GM23248 (cell line): ENCODE results near the gene LAMA3. TPM values are rescaled to one million over a fixed set of nuclear protein-coding genes. Genes with fewer than 3 reads are reported as not detected.

ENCODE experiments used
- DNase-seq: peaks from one replicate; pipeline ENCODE4 v3.0.0-alpha.2; 2015
- H2AFZ ChIP-seq: fragments of 200-600 bp; sonication (generic); 2 replicates; pipeline ENCODE4 v1.6.1; 2016; ENCODE audit warnings: antibody characterized with exemption
- H3F3A ChIP-seq: fragments of 200-600 bp; sonication (generic); 2 replicates; pipeline ENCODE4 v1.6.1; 2016; ENCODE audit warnings: mild to moderate bottlenecking, antibody characterized with exemption, mixed run types; ENCODE audit not compliant: insufficient read depth
- H3K27ac ChIP-seq: fragments of 200-600 bp; sonication (generic); 2 replicates; pipeline ENCODE4 v1.5.1; 2016; ENCODE audit warnings: mild to moderate bottlenecking
- H3K27me3 ChIP-seq: fragments of 200-600 bp; sonication (generic); replicated peaks from 2 replicates; pipeline ENCODE4 v1.6.1; 2016; ENCODE audit warnings: mild to moderate bottlenecking; ENCODE audit not compliant: insufficient read depth
- H3K36me3 ChIP-seq: fragments of 200-600 bp; sonication (generic); 2 replicates; pipeline ENCODE4 v1.6.1; 2016; ENCODE audit warnings: low read depth, mild to moderate bottlenecking
- H3K4me1 ChIP-seq: fragments of 200-600 bp; sonication (generic); 2 replicates; pipeline ENCODE4 v1.6.1; 2016; ENCODE audit warnings: mild to moderate bottlenecking; ENCODE audit not compliant: insufficient read depth
- H3K4me2 ChIP-seq: fragments of 200-600 bp; sonication (generic); one replicate; pipeline ENCODE4 v1.6.1; 2016; ENCODE audit warnings: mild to moderate bottlenecking; ENCODE audit not compliant: unreplicated experiment
- H3K4me3 ChIP-seq: fragments of 200-600 bp; sonication (generic); 2 replicates; pipeline ENCODE4 v1.5.1; 2016; ENCODE audit warnings: mild to moderate bottlenecking
- H3K79me2 ChIP-seq: fragments of 200-600 bp; sonication (generic); 2 replicates; pipeline ENCODE4 v1.6.1; 2016; ENCODE audit warnings: mild to moderate bottlenecking; ENCODE audit not compliant: insufficient read depth
- H3K9ac ChIP-seq: fragments of 200-600 bp; sonication (generic); 2 replicates; pipeline ENCODE4 v1.6.1; 2016; ENCODE audit warnings: mild to moderate bottlenecking
- H3K9me2 ChIP-seq: fragments of 200-600 bp; sonication (generic); 2 replicates; pipeline ENCODE4 v1.6.1; 2016; ENCODE audit warnings: mixed run types, mild to moderate bottlenecking, moderate library complexity; ENCODE audit not compliant: insufficient read depth
- H3K9me3 ChIP-seq: fragments of 200-600 bp; sonication (generic); one replicate; pipeline ENCODE4 v1.6.1; 2017; ENCODE audit warnings: low read depth
- H4K20me1 ChIP-seq: fragments of 200-600 bp; sonication (generic); 2 replicates; pipeline ENCODE4 v1.6.0; 2016; ENCODE audit not compliant: insufficient read depth
- EZH2 ChIP-seq: fragments of 200-600 bp; sonication (generic); IDR thresholded peaks from 2 replicates; pipeline ENCODE4 v1.6.1; 2018; ENCODE audit warnings: antibody characterized with exemption, mild to moderate bottlenecking; ENCODE audit not compliant: insufficient read depth, poor library complexity, severe bottlenecking
- EZH2phosphoT487 ChIP-seq: fragments of 200-600 bp; sonication (generic); IDR thresholded peaks from 2 replicates; pipeline ENCODE4 v1.6.1; 2018; ENCODE audit warnings: antibody characterized with exemption, moderate library complexity, mild to moderate bottlenecking, low read depth; ENCODE audit not compliant: insufficient read depth
- WGBS, 2 experiments: methylation state at CpG; one replicate each; pipeline ENCODE4 v1.1.6; 2015 to 2017; ENCODE audit warnings: low lambda C conversion rate in 2 of 2, low coverage in 1 of 2; ENCODE audit errors: missing lambda C conversion rate in 2 of 2; 5-methylcytosine and 5-hydroxymethylcytosine counted together
- in situ Hi-C: fragments of 300-500 bp; cut with MboI; formaldehyde crosslinking; loops from 2 replicates; pipeline ENCODE4 v1.15.0; 2020
- polyA plus RNA-seq: library from polyadenylated mRNA; unstranded; fragments of >200 nt; fragmentation: Nextera tagmentation; extraction: Ambion mirVana; gene quantifications from 2 replicates; pipeline ENCODE4 v1.2.1, GENCODE V29; 2016
- total RNA-seq: library from RNA; depleted of rRNA; stranded (reverse); fragments of >200 nt; shearing (Covaris generic); gene quantifications from 2 replicates; pipeline ENCODE4 v1.2.3, GENCODE V29; 2014; rRNA removed

The LAMA3 gene, protein sequence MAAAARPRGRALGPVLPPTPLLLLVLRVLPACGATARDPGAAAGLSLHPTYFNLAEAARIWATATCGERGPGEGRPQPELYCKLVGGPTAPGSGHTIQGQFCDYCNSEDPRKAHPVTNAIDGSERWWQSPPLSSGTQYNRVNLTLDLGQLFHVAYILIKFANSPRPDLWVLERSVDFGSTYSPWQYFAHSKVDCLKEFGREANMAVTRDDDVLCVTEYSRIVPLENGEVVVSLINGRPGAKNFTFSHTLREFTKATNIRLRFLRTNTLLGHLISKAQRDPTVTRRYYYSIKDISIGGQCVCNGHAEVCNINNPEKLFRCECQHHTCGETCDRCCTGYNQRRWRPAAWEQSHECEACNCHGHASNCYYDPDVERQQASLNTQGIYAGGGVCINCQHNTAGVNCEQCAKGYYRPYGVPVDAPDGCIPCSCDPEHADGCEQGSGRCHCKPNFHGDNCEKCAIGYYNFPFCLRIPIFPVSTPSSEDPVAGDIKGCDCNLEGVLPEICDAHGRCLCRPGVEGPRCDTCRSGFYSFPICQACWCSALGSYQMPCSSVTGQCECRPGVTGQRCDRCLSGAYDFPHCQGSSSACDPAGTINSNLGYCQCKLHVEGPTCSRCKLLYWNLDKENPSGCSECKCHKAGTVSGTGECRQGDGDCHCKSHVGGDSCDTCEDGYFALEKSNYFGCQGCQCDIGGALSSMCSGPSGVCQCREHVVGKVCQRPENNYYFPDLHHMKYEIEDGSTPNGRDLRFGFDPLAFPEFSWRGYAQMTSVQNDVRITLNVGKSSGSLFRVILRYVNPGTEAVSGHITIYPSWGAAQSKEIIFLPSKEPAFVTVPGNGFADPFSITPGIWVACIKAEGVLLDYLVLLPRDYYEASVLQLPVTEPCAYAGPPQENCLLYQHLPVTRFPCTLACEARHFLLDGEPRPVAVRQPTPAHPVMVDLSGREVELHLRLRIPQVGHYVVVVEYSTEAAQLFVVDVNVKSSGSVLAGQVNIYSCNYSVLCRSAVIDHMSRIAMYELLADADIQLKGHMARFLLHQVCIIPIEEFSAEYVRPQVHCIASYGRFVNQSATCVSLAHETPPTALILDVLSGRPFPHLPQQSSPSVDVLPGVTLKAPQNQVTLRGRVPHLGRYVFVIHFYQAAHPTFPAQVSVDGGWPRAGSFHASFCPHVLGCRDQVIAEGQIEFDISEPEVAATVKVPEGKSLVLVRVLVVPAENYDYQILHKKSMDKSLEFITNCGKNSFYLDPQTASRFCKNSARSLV (N-terminal part only)
- total RNA-seq (1.9 and 3.5 TPM in 2 replicates), polyA plus RNA-seq (0.46 and 0.93 TPM in 2 replicates)

DNA sequence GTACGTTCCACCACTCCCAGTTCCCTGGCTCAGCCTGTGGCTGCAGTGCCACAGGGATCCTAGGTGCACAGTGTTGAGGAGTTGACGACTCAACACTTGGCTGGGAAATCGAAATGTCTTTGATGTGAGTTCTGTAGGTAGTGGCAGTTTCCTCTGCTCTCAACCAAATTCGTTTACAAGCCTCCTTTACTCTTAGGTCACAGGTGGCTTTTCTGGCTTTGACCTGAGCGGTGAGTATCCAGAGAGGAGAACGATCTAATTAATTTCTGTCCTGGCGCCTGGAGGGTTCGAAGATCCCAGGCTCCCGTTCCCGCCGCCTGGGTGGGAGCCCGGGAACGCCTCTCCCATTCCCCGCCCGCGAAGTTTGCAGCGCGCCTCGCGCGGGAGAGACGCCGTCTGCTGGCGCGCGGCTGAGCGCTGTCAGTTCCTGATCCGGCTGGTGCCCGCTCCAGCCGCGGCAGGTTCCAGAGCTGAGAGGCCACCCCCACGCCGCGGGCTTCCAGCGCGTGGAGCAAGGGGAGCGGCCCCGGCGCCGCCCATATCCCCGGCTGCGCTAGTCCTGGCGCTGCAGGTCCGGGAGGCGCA lies at the start of gene LAMA3:
LAMA3 (plus strand) TSS at position 423 of the 585 bp plus-strand sequence. CDS start 231 bp downstream, outside the sequence.
- Histone ChIP-seq H3F3A (peaks cover 14% of the 10 kb centered on the region), H3K36me3 (no peaks in the 10 kb centered on the region), H4K20me1 (no peaks in the 10 kb centered on the region), H3K79me2 (no peaks in the 10 kb centered on the region), H3K9ac (peak within 1 kb of the TSS; percentile 42; the same call in 1 of the 2 replicates), H3K27me3 (no peaks in the 10 kb centered on the region; the same call in 1 of the 2 replicates), H3K9me3 (no peaks in the 10 kb centered on the region), H3K27ac (no peak within 1 kb of the TSS), H3K4me1 (peaks cover 11% of the 10 kb centered on the region), H2AFZ (peak within 1 kb of the TSS; percentile 75), H3K4me3 (peak within 1 kb of the TSS; percentile 72), H3K4me2 (peak within 1 kb of the TSS; percentile 81), H3K9me2 (no peaks in the 10 kb centered on the region)
- WGBS, 2 experiments, result 2 to 3% methylated on average over 24 to 42 of the region's 45 CpGs
- peak; percentile 77 for DNase-seq
- in situ Hi-C loops, result no loop called here
- no peak for TF ChIP-seq EZH2phosphoT487
- no peak for TF ChIP-seq EZH2

DNA sequence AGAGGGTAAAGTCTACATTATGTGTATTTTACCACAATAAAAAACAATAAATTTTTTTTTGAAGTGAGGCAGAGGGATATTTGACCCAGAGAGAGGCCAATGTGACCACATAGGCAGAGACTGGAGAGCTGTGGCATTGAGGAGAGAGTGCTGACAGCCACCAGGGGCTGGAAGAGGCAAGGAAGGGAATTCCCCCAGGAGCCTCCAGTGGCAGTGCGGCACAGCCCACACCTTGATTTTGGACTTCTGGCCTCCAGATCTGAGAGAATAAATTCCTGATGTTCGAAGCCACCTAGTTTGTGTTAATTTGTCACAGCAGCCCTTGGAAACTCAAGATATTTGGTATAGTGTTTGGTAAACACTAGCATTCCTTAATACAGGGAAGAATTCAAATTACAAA lies 49.2 kb upstream of the LAMA3 start:
- H3K79me2 ChIP-seq, result no peaks in the 10 kb centered on the region
- no peaks in the 10 kb centered on the region for H3K9me2 ChIP-seq
- H3F3A ChIP-seq, result no peaks in the 10 kb centered on the region
- H3K4me1 ChIP-seq, result 0 out of 2 replicates have a peak, but pooled peaks cover 3% of the 10 kb centered on the region
- DNase-seq, result no peak
- in situ Hi-C loops, result no loop called here
- no peak overlapping the region for H3K4me3 ChIP-seq
- no peak overlapping the region for H3K27ac ChIP-seq
- 68 to 88% methylated on average over 2 of the region's 2 CpGs for WGBS, 2 experiments
- no peaks in the 10 kb centered on the region for H3K36me3 ChIP-seq
- H3K4me2 ChIP-seq, result no peak overlapping the region
- H4K20me1 ChIP-seq, result no peaks in the 10 kb centered on the region
- no peak overlapping the region for H3K9ac ChIP-seq
- no peak for TF ChIP-seq EZH2phosphoT487
- TF ChIP-seq EZH2, result no peak
- no peaks in the 10 kb centered on the region for H3K9me3 ChIP-seq
- no peak overlapping the region for H2AFZ ChIP-seq
- no peaks in the 10 kb centered on the region for H3K27me3 ChIP-seq

GRCh38 chr18:23641143-23641720 lies 48.0 kb upstream of the LAMA3 start:
- Histone ChIP-seq H3K9me2 (no peaks in the 10 kb centered on the region), H3K9ac (no peak overlapping the region), H3K4me2 (no peak overlapping the region), H3F3A (no peaks in the 10 kb centered on the region), H3K9me3 (no peaks in the 10 kb centered on the region), H3K27me3 (no peaks in the 10 kb centered on the region), H2AFZ (no peak overlapping the region), H3K4me3 (no peak overlapping the region), H3K4me1 (no peaks in the 10 kb centered on the region), H3K36me3 (no peaks in the 10 kb centered on the region), H4K20me1 (no peaks in the 10 kb centered on the region), H3K27ac (no peak overlapping the region), H3K79me2 (no peaks in the 10 kb centered on the region)
- WGBS, 2 experiments, result 81 to 83% methylated on average over 9 to 11 of the region's 11 CpGs
- TF ChIP-seq EZH2, result no peak
- TF ChIP-seq EZH2phosphoT487, result no peak
- in situ Hi-C loops, result no loop called here
- no peak for DNase-seq
